ENCODE results near the gene TNFSF12. TPM values are rescaled to one million over a fixed set of nuclear protein-coding genes. Genes with fewer than 3 reads are reported as not detected.

TNFSF12 gene
- total and polyA plus RNA-seq, 9 of the 15 experiments (the other 6 are each of a cell fraction or from before 2014, with no cell fraction given), result 0.03 to 0.95 (median 0.19) TPM; not detected in 3

DNA sequence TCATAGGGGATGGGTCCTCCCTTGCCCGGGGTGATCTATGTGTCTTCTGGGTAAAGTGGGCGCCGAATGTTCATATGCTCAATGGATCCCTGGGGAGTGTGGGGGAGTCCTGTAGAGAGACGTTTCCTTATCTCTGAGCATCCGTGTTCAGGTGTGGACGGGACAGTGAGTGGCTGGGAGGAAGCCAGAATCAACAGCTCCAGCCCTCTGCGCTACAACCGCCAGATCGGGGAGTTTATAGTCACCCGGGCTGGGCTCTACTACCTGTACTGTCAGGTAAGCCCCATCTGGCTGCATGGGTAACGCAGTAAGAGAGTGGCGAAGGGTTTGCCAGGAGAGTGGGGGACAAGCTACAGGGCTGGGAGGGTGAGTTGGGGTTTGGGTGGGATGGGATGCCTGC, 7.8 kb downstream of the TNFSF12 start:
- Histone ChIP-seq H3K9ac (ENCODE audit: insufficient read depth in 1 of 2, low read depth in 2 of 2, low read length in 2 of 2) (peak overlapping the region in 1 of 2 experiments; percentile 20; a peak in 1 of 4 replicates), H3K27ac (ENCODE audit: extremely low read depth, low read depth, low read length) (no peak overlapping the region), H3K79me2 (ENCODE audit: control insufficient read depth, insufficient read depth, low read length) (peaks cover 5% of the 10 kb centered on the region; the same call in 2 of the 3 replicates), H3K36me3 (ENCODE audit: control insufficient read depth, insufficient read depth, low read length) (no peaks in the 10 kb centered on the region), H3K4me3 (no peak overlapping the region), H2AFZ (ENCODE audit: low read depth, low read length) (no peak overlapping the region), H4K20me1 (replicated peaks; ENCODE audit: control insufficient read depth, insufficient read depth, low read length) (no peaks in the 10 kb centered on the region), H3K27me3 (ENCODE audit: control insufficient read depth in 2 of 2, insufficient read depth in 2 of 2, low read length in 2 of 2) (no peaks in the 10 kb centered on the region), H3K9me1 (ENCODE audit: control insufficient read depth, insufficient read depth, low read length) (no peaks in the 10 kb centered on the region), H3K4me2 (ENCODE audit: insufficient read depth, low read length) (no peak overlapping the region), H3K4me1 (replicated peaks in 1 of 2; ENCODE audit: control insufficient read depth in 2 of 2, insufficient read depth in 2 of 2, low read length in 2 of 2) (peaks cover 10 to 44% of the 10 kb centered on the region in 2 experiments; a peak in 4 of 5 replicates), H3K9me3 (replicated peaks; ENCODE audit: control insufficient read depth, insufficient read depth, low read depth, low read length) (no peaks in the 10 kb centered on the region)
- intact Hi-C loops (cut with micrococcal nuclease), result no loop called here
- no peak for ATAC-seq
- FAIRE-seq, result no peak
- no peak for DNase-seq (ENCODE audit: extremely low read depth in 1 of 4, low spot score in 3 of 4)
- in situ Hi-C loops (cut with MboI), result loop anchor here (10.0 to 25.0 kb wide), 2 partner anchors 202 to 519 kb away; partner anchors contain the start of genes KCTD11, SLC16A11, SLC16A13 and TMEM95
- ChIA-PET POLR2A (interaction anchor here (0.6 to 1.2 kb wide), 3 partner anchors 18 to 117 kb away, joined by 3 read pairs; no protein-coding TSS in a partner anchor), CTCF (ENCODE audit: low intra/inter-chr PET ratio) (no interaction called here)
- BruUV-seq (replicated peaks), result no TSS peak
- 29% methylated on average over 8 of the region's 12 CpGs for WGBS (ENCODE audit: insufficient coverage, low coverage, missing lambda C conversion rate)
- no peak for TF ChIP-seq SMARCE1 (IDR thresholded peaks at IDR 0.05)
- TF ChIP-seq FOSL1 (tag; conservative IDR thresholded peaks at IDR 0.05), result no peak
- TF ChIP-seq SAP30 (IDR thresholded peaks at IDR 0.05; ENCODE audit: borderline replicate concordance, insufficient read depth, low read depth, low read length, poor library complexity, severe bottlenecking), result no peak
- no peak for TF ChIP-seq ARHGAP35 (IDR thresholded peaks at IDR 0.05; ENCODE audit: partially characterized antibody)
- no peak for TF ChIP-seq ZNF263 (CRISPR knock-in tag; IDR thresholded peaks at IDR 0.05; ENCODE audit: borderline replicate concordance)
- TF ChIP-seq ETV6 (IDR thresholded peaks at IDR 0.05; ENCODE audit: borderline replicate concordance in 1 of 2, low read depth in 2 of 2, low read length in 1 of 2), result no peak
- no peak for TF ChIP-seq ETV6 (CRISPR knock-in tag; IDR thresholded peaks at IDR 0.05; ENCODE audit: borderline replicate concordance)
- no peak for TF ChIP-seq TARDBP (IDR thresholded peaks at IDR 0.05)
- TF ChIP-seq SAFB (IDR thresholded peaks at IDR 0.05; ENCODE audit: borderline replicate concordance, low read depth, low read length), result no peak
- no peak for TF ChIP-seq MBD2 (IDR thresholded peaks at IDR 0.05; ENCODE audit: borderline replicate concordance, low read depth)
- TF ChIP-seq ZNF184 (CRISPR knock-in tag; IDR thresholded peaks at IDR 0.05), result no peak
- TF ChIP-seq, protein P1, sequence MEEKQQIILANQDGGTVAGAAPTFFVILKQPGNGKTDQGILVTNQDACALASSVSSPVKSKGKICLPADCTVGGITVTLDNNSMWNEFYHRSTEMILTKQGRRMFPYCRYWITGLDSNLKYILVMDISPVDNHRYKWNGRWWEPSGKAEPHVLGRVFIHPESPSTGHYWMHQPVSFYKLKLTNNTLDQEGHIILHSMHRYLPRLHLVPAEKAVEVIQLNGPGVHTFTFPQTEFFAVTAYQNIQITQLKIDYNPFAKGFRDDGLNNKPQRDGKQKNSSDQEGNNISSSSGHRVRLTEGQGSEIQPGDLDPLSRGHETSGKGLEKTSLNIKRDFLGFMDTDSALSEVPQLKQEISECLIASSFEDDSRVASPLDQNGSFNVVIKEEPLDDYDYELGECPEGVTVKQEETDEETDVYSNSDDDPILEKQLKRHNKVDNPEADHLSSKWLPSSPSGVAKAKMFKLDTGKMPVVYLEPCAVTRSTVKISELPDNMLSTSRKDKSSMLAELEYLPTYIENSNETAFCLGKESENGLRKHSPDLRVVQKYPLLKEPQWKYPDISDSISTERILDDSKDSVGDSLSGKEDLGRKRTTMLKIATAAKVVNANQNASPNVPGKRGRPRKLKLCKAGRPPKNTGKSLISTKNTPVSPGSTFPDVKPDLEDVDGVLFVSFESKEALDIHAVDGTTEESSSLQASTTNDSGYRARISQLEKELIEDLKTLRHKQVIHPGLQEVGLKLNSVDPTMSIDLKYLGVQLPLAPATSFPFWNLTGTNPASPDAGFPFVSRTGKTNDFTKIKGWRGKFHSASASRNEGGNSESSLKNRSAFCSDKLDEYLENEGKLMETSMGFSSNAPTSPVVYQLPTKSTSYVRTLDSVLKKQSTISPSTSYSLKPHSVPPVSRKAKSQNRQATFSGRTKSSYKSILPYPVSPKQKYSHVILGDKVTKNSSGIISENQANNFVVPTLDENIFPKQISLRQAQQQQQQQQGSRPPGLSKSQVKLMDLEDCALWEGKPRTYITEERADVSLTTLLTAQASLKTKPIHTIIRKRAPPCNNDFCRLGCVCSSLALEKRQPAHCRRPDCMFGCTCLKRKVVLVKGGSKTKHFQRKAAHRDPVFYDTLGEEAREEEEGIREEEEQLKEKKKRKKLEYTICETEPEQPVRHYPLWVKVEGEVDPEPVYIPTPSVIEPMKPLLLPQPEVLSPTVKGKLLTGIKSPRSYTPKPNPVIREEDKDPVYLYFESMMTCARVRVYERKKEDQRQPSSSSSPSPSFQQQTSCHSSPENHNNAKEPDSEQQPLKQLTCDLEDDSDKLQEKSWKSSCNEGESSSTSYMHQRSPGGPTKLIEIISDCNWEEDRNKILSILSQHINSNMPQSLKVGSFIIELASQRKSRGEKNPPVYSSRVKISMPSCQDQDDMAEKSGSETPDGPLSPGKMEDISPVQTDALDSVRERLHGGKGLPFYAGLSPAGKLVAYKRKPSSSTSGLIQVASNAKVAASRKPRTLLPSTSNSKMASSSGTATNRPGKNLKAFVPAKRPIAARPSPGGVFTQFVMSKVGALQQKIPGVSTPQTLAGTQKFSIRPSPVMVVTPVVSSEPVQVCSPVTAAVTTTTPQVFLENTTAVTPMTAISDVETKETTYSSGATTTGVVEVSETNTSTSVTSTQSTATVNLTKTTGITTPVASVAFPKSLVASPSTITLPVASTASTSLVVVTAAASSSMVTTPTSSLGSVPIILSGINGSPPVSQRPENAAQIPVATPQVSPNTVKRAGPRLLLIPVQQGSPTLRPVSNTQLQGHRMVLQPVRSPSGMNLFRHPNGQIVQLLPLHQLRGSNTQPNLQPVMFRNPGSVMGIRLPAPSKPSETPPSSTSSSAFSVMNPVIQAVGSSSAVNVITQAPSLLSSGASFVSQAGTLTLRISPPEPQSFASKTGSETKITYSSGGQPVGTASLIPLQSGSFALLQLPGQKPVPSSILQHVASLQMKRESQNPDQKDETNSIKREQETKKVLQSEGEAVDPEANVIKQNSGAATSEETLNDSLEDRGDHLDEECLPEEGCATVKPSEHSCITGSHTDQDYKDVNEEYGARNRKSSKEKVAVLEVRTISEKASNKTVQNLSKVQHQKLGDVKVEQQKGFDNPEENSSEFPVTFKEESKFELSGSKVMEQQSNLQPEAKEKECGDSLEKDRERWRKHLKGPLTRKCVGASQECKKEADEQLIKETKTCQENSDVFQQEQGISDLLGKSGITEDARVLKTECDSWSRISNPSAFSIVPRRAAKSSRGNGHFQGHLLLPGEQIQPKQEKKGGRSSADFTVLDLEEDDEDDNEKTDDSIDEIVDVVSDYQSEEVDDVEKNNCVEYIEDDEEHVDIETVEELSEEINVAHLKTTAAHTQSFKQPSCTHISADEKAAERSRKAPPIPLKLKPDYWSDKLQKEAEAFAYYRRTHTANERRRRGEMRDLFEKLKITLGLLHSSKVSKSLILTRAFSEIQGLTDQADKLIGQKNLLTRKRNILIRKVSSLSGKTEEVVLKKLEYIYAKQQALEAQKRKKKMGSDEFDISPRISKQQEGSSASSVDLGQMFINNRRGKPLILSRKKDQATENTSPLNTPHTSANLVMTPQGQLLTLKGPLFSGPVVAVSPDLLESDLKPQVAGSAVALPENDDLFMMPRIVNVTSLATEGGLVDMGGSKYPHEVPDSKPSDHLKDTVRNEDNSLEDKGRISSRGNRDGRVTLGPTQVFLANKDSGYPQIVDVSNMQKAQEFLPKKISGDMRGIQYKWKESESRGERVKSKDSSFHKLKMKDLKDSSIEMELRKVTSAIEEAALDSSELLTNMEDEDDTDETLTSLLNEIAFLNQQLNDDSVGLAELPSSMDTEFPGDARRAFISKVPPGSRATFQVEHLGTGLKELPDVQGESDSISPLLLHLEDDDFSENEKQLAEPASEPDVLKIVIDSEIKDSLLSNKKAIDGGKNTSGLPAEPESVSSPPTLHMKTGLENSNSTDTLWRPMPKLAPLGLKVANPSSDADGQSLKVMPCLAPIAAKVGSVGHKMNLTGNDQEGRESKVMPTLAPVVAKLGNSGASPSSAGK (IDR thresholded peaks at IDR 0.05), result no peak
- no peak for TF ChIP-seq ELF2 (CRISPR knock-in tag; IDR thresholded peaks at IDR 0.05)
